Measurements from ENCODE around the gene SMAD3.

- TF ChIP-seq EZH2phosphoT487 (IDR thresholded peaks at IDR 0.05; ENCODE audit: insufficient read depth, low read depth) (no peak), EZH2 (IDR thresholded peaks at IDR 0.05; ENCODE audit: insufficient read depth, poor library complexity, severe bottlenecking) (no peak)
Measured at GRCh38 chr15:67218428-67218827, 153.0 kb downstream of the SMAD3 start.
